Keratinocyte (primary cell): ENCODE results near the gene PRODH2. TPM values are rescaled to one million over a fixed set of nuclear protein-coding genes. Genes with fewer than 3 reads are reported as not detected.
A peak's percentile ranks its signal among the peaks of the same experiment; 100 is the strongest.

ENCODE experiments used
- DNase-seq: peaks from one replicate; pipeline ENCODE4 v3.0.0-alpha.2; 2011; ENCODE audit warnings: low read depth, missing footprints, low spot score
- FAIRE-seq: peaks from 2 replicates; lab custom pipeline; 2011; peaks lifted over from hg19 to GRCh38; lab: Jason Lieb, UNC
- H2AFZ ChIP-seq: 2 replicates; pipeline ENCODE4 v1.6.0; 2012; ENCODE audit warnings: low read length, control low read depth, inconsistent platforms; ENCODE audit not compliant: control insufficient read depth
- H3K27ac ChIP-seq: 2 replicates; pipeline ENCODE4 v1.5.1; 2011; ENCODE audit warnings: low read length; ENCODE audit not compliant: control insufficient read depth, insufficient read depth
- H3K27me3 ChIP-seq: 3 replicates; pipeline ENCODE4 v1.6.0; 2011; ENCODE audit warnings: low read length; ENCODE audit not compliant: control insufficient read depth, insufficient read depth; ENCODE audit errors: extremely low read depth
- H3K36me3 ChIP-seq, 2 experiments: 2 replicates in 1 of 2; 3 replicates in 1 of 2; pipeline ENCODE4 v1.5.1; 2011; ENCODE audit warnings: low read length in 2 of 2, mild to moderate bottlenecking in 1 of 2; ENCODE audit not compliant: control insufficient read depth in 2 of 2, insufficient read depth in 2 of 2; ENCODE audit errors: extremely low read depth in 1 of 2
- H3K4me1 ChIP-seq: 3 replicates; pipeline ENCODE4 v1.5.1; 2011; ENCODE audit warnings: low read length; ENCODE audit not compliant: control insufficient read depth, insufficient read depth; ENCODE audit errors: extremely low read depth
- H3K4me2 ChIP-seq: 3 replicates; pipeline ENCODE4 v1.6.0; 2011; ENCODE audit warnings: low read depth, low read length; ENCODE audit not compliant: control insufficient read depth, insufficient read depth; ENCODE audit errors: extremely low read depth
- H3K4me3 ChIP-seq, 3 experiments: fragments of 200-600 bp in 1 of 3; sonication (generic) in 1 of 3; 2 replicates in 2 of 3; 3 replicates in 1 of 3; pipeline ENCODE4 v1.5.1; 2011 to 2016; ENCODE audit warnings: low read length in 3 of 3, mild to moderate bottlenecking in 3 of 3, control low read depth in 2 of 3, inconsistent platforms in 1 of 3, low read depth in 1 of 3, mixed read lengths in 1 of 3, mixed run types in 1 of 3, moderate library complexity in 1 of 3; ENCODE audit not compliant: control insufficient read depth in 2 of 3, insufficient read depth in 2 of 3; ENCODE audit errors: extremely low read depth in 1 of 3
- H3K79me2 ChIP-seq: 2 replicates; pipeline ENCODE4 v1.6.0; 2012; ENCODE audit warnings: low read length; ENCODE audit not compliant: control insufficient read depth, insufficient read depth
- H3K9ac ChIP-seq: 3 replicates; pipeline ENCODE4 v1.6.0; 2011; ENCODE audit warnings: low read length; ENCODE audit not compliant: control insufficient read depth, insufficient read depth; ENCODE audit errors: extremely low read depth
- H3K9me1 ChIP-seq: 3 replicates; pipeline ENCODE4 v1.6.0; 2011; ENCODE audit warnings: low read length; ENCODE audit not compliant: control insufficient read depth, insufficient read depth; ENCODE audit errors: extremely low read depth
- H3K9me3 ChIP-seq: 2 replicates; pipeline ENCODE4 v1.5.1; 2012; ENCODE audit warnings: low read depth, low read length; ENCODE audit not compliant: control insufficient read depth
- H4K20me1 ChIP-seq: 3 replicates; pipeline ENCODE4 v1.6.0; 2011; ENCODE audit warnings: low read length; ENCODE audit not compliant: control insufficient read depth, insufficient read depth; ENCODE audit errors: extremely low read depth
- CTCF ChIP-seq, 3 experiments: IDR thresholded peaks in 1 of 3; conservative IDR thresholded peaks in 1 of 3; optimal IDR thresholded peaks in 1 of 3; 2 replicates in 2 of 3; 3 replicates in 1 of 3; pipeline versions ENCODE3 to v1.5.1; 2011; ENCODE audit warnings: low read length in 3 of 3, mild to moderate bottlenecking in 3 of 3, moderate library complexity in 2 of 3, control low read depth in 1 of 3, inconsistent platforms in 1 of 3; ENCODE audit not compliant: insufficient read depth in 2 of 3; ENCODE audit errors: extremely low read depth in 1 of 3
- EZH2 ChIP-seq: IDR thresholded peaks from one replicate; pipeline ENCODE4 v1.6.1; 2012; ENCODE audit warnings: inconsistent platforms, mild to moderate bottlenecking, low read length, moderate library complexity
- dilution Hi-C: fragments of 300-500 bp; cut with MboI; formaldehyde crosslinking; loops from one replicate; pipeline ENCODE4 v1.7.0; 2020; ENCODE audit warnings: low sequenced_read_pairs; ENCODE audit not compliant: extremely low pct_ligation_motif_present
- polyA plus RNA-seq, 5 experiments: library from polyadenylated mRNA; depleted of rRNA in 3 of 5; stranded (reverse) in 3 of 5; stranded (forward) in 1 of 5; unstranded in 1 of 5; fragments of >200 nt; gene quantifications; 1 replicate in 1 of 5; 2 replicates in 3 of 5; 3 replicates in 1 of 5; pipeline versions ENCODE4 v1.2.1 to v1.2.3, GENCODE V29; 2011 to 2012; ENCODE audit warnings: missing spikeins in 2 of 5, low read depth in 1 of 5, low replicate concordance in 1 of 5

The PRODH2 gene
- polyA plus RNA-seq, 1 donor (not counting 4 experiments of a cell fraction or from before 2014, with no cell fraction given), result not detected

- peak overlapping the region in 2 of 3 experiments; percentile 45 to 60 for H3K4me3 ChIP-seq
- no peak for FAIRE-seq
- no peak for TF ChIP-seq CTCF (optimal IDR thresholded peaks at IDR 0.05 in 1 of 3, IDR thresholded peaks at IDR 0.05 in 1 of 3, conservative IDR thresholded peaks at IDR 0.05 in 1 of 3; ENCODE audit: extremely low read depth in 1 of 3, insufficient read depth in 2 of 3, low read length in 3 of 3)
- no peak for TF ChIP-seq EZH2
- no peaks in the 10 kb centered on the region for H3K79me2 ChIP-seq
- peak overlapping the region; percentile 80 for H3K4me2 ChIP-seq
- H3K9me1 ChIP-seq, result no peaks in the 10 kb centered on the region
- no peak for DNase-seq
- peaks cover 4% of the 10 kb centered on the region for H3K4me1 ChIP-seq
- H3K27me3 ChIP-seq, result no peaks in the 10 kb centered on the region
- H3K9me3 ChIP-seq, result no peaks in the 10 kb centered on the region
- no peak overlapping the region for H3K27ac ChIP-seq
- H3K36me3 ChIP-seq, result no peaks in the 10 kb centered on the region
- no peaks in the 10 kb centered on the region for H4K20me1 ChIP-seq
- dilution Hi-C loops, result no loop called here
- H2AFZ ChIP-seq, result no peak overlapping the region
- no peak overlapping the region for H3K9ac ChIP-seq
These were observed 36.4 kb downstream of the PRODH2 start for GRCh38 chr19:35776102-35776788.

GRCh38 chr19:35775298-35776101 lies 37.1 kb downstream of the PRODH2 start, which contains the start of gene ARHGAP33:
ARHGAP33 (plus strand) TSS chr19:35775564; CDS start chr19:35775659, 95 bp downstream.
- no peaks in the 10 kb centered on the region for H3K79me2 ChIP-seq
- no peaks in the 10 kb centered on the region for H3K9me1 ChIP-seq
- dilution Hi-C loops, result no loop called here
- no peaks in the 10 kb centered on the region for H3K27me3 ChIP-seq
- peak within 1 kb of the TSS; percentile 80 for H3K4me2 ChIP-seq
- H3K36me3 ChIP-seq, result no peaks in the 10 kb centered on the region
- peaks cover 4% of the 10 kb centered on the region for H3K4me1 ChIP-seq
- H3K4me3 ChIP-seq, result peak within 1 kb of the TSS; percentile 45 to 60 (median 58)
- peak within 1 kb of the TSS; percentile 76 for H2AFZ ChIP-seq
- no peak for TF ChIP-seq CTCF (optimal IDR thresholded peaks at IDR 0.05 in 1 of 3, IDR thresholded peaks at IDR 0.05 in 1 of 3, conservative IDR thresholded peaks at IDR 0.05 in 1 of 3; ENCODE audit: extremely low read depth in 1 of 3, insufficient read depth in 2 of 3, low read length in 3 of 3)
- no peak for TF ChIP-seq EZH2
- no peak within 1 kb of the TSS for H3K9ac ChIP-seq
- no peaks in the 10 kb centered on the region for H3K9me3 ChIP-seq
- DNase-seq (peak; percentile 61), FAIRE-seq (no peak)
- no peaks in the 10 kb centered on the region for H4K20me1 ChIP-seq
- H3K27ac ChIP-seq, result no peak within 1 kb of the TSS
